HEK293 (cell line): ENCODE data around the gene SFR1.
A peak's percentile ranks its signal among the peaks of the same experiment; 100 is the strongest.

Experiments used
- GLI4 ChIP-seq: fragments of 450-650 bp; formaldehyde crosslinking; IDR thresholded peaks from 2 replicates; pipeline ENCODE4 v1.5.1; 2016; ENCODE audit warnings: missing biosample characterization, missing genetic modification characterization
- GLIS2 ChIP-seq: fragments of 450-650 bp; formaldehyde crosslinking; IDR thresholded peaks from 2 replicates; pipeline ENCODE4 v1.5.1; 2016; ENCODE audit warnings: missing biosample characterization, missing genetic modification characterization
- IKZF3 ChIP-seq: fragments of 450-650 bp; IDR thresholded peaks from 2 replicates; pipeline ENCODE4 v1.5.0; 2018; ENCODE audit warnings: missing biosample characterization, mild to moderate bottlenecking, missing genetic modification characterization, moderate library complexity
- KLF16 ChIP-seq: fragments of 450-650 bp; formaldehyde crosslinking; IDR thresholded peaks from 2 replicates; pipeline ENCODE4 v1.5.1; 2017; ENCODE audit warnings: missing biosample characterization, missing genetic modification characterization
- KLF8 ChIP-seq: fragments of 450-650 bp; formaldehyde crosslinking; IDR thresholded peaks from 2 replicates; pipeline ENCODE4 v1.5.1; 2016; ENCODE audit warnings: missing biosample characterization, missing genetic modification characterization
- KLF9 ChIP-seq: fragments of 450-650 bp; formaldehyde crosslinking; IDR thresholded peaks from 2 replicates; pipeline ENCODE4 v1.5.1; 2016; ENCODE audit warnings: missing biosample characterization, missing genetic modification characterization, low read depth
- MZF1 ChIP-seq: fragments of 450-650 bp; formaldehyde crosslinking; IDR thresholded peaks from 2 replicates; pipeline ENCODE4 v1.5.1; 2017; ENCODE audit warnings: missing biosample characterization, missing genetic modification characterization, borderline replicate concordance
- SP3 ChIP-seq: fragments of 450-650 bp; formaldehyde crosslinking; IDR thresholded peaks from 2 replicates; pipeline ENCODE4 v1.5.1; 2016; ENCODE audit warnings: missing biosample characterization, missing genetic modification characterization
- YY1 ChIP-seq: fragments of 450-650 bp; formaldehyde crosslinking; IDR thresholded peaks from 2 replicates; pipeline ENCODE4 v1.5.1; 2018; ENCODE audit warnings: missing biosample characterization, missing genetic modification characterization
- ZBTB7A ChIP-seq: fragments of 450-650 bp; formaldehyde crosslinking; IDR thresholded peaks from 2 replicates; pipeline ENCODE4 v1.5.1; 2016; ENCODE audit warnings: low read depth, missing biosample characterization, missing genetic modification characterization
- ZFP3 ChIP-seq: fragments of 450-650 bp; formaldehyde crosslinking; IDR thresholded peaks from 2 replicates; pipeline ENCODE4 v1.5.1; 2016; ENCODE audit warnings: low read depth, missing biosample characterization, missing genetic modification characterization
- ZNF184 ChIP-seq: fragments of 450-650 bp; IDR thresholded peaks from 2 replicates; pipeline ENCODE4 v1.5.1; 2018; ENCODE audit warnings: missing biosample characterization, mild to moderate bottlenecking, missing genetic modification characterization
- ZNF202 ChIP-seq: fragments of 450-650 bp; formaldehyde crosslinking; IDR thresholded peaks from 2 replicates; pipeline ENCODE4 v1.5.1; 2016; ENCODE audit warnings: missing biosample characterization, missing genetic modification characterization, borderline replicate concordance
- ZNF311 ChIP-seq: fragments of 450-650 bp; formaldehyde crosslinking; IDR thresholded peaks from 2 replicates; pipeline ENCODE4 v1.5.1; 2017; ENCODE audit warnings: missing biosample characterization, missing genetic modification characterization, borderline replicate concordance
- ZNF426 ChIP-seq: fragments of 450-650 bp; formaldehyde crosslinking; IDR thresholded peaks from 2 replicates; pipeline ENCODE4 v1.5.1; 2017; ENCODE audit warnings: missing biosample characterization, missing genetic modification characterization, mild to moderate bottlenecking, inconsistent platforms, moderate library complexity
- ZNF433 ChIP-seq: fragments of 450-650 bp; formaldehyde crosslinking; IDR thresholded peaks from 2 replicates; pipeline ENCODE4 v1.5.1; 2016; ENCODE audit warnings: missing biosample characterization, missing genetic modification characterization, low read depth
- ZNF48 ChIP-seq: fragments of 450-650 bp; formaldehyde crosslinking; IDR thresholded peaks from 2 replicates; pipeline ENCODE4 v1.5.1; 2016; ENCODE audit warnings: missing biosample characterization, missing genetic modification characterization
- ZNF561 ChIP-seq: fragments of 450-650 bp; IDR thresholded peaks from 2 replicates; pipeline ENCODE4 v1.5.1; 2018; ENCODE audit warnings: missing biosample characterization, missing genetic modification characterization, borderline replicate concordance
- ZNF660 ChIP-seq: fragments of 450-650 bp; IDR thresholded peaks from 2 replicates; pipeline ENCODE4 v1.5.1; 2018; ENCODE audit warnings: missing biosample characterization, mild to moderate bottlenecking, missing genetic modification characterization
- ZNF776 ChIP-seq: fragments of 450-650 bp; formaldehyde crosslinking; IDR thresholded peaks from 2 replicates; pipeline ENCODE4 v1.5.0; 2017; ENCODE audit warnings: missing biosample characterization, missing genetic modification characterization, borderline replicate concordance
- TF ChIP-seq, protein P1 (sequence below): fragments of 450-650 bp; formaldehyde crosslinking; conservative IDR thresholded peaks from 2 replicates; pipeline ENCODE4 v1.5.1; 2016; ENCODE audit warnings: low read depth, missing biosample characterization, missing genetic modification characterization
- TF ChIP-seq, protein P2 (sequence below): fragments of 450-650 bp; formaldehyde crosslinking; IDR thresholded peaks from 2 replicates; pipeline ENCODE4 v1.5.1; 2017; ENCODE audit warnings: missing biosample characterization, mild to moderate bottlenecking, missing genetic modification characterization, moderate library complexity
- TF ChIP-seq, protein P3 (sequence below): fragments of 450-650 bp; formaldehyde crosslinking; IDR thresholded peaks from 2 replicates; pipeline ENCODE4 v1.5.1; 2016; ENCODE audit warnings: missing biosample characterization, missing genetic modification characterization

SFR1 gene

DNA sequence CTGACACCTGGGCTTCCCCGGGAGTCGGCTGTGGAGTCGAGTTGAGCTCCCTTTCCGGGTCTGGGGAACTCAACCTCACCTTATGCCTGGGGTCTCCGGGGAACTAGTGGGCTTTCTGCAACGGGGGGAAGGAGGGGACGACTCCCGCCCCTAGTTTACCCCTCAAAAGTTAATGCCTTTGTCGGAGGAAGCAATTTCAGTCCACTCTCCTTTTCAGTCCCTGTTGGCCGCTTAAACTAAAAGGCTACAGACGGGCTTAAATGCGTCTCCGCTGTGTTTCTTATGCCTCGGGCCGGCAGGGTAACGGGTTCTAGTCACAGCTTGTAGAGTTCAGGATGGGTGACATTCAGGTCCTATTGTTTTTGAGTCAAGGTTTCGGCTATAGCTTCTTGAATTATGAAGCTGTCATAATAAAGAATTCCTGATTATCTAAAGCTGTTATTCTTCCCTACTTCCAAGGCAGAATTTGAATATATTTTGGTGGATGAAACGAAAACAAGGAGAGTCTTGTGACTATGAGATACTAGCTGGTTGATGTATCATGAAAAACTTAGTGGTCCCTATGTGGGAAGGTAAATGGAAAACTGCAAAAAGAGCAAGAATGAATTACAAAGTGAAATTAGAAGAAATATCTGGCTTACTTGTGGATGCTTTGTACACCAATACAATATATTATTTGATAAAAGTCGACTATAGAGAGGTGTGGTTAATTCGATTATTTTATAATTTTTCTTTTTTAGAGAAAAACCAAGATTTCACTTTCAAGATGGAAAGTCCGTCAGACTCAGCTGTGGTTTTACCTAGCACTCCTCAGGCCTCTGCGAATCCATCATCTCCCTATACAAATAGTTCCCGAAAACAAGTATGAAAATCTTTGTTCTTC is 495 bp downstream of the SFR1 start (continued):
- TF ChIP-seq ZNF311 (no peak), ZNF660 (tag by site-specific recombination) (peak; percentile 70; the same call in 1 of the 2 replicates), MZF1 (peak; percentile 88), ZBTB7A (peak; percentile 84), ZNF48 (no peak), ZNF561 (peak; percentile 93), KLF16 (tag by site-specific recombination) (no peak; the same call in 1 of the 2 replicates), KLF8 (no peak), ZNF184 (tag by site-specific recombination) (0 out of 2 replicates have a peak, but pooled peaks have one; percentile 31), GLIS2 (peak; percentile 27; the same call in 1 of the 2 replicates), ZNF776 (tag by site-specific recombination) (no peak), GLI4 (tag by site-specific recombination) (no peak), ZNF202 (tag by site-specific recombination) (no peak), ZFP3 (no peak), SP3 (tag by site-specific recombination) (peak; percentile 12; the same call in 1 of the 2 replicates), KLF9 (tag by site-specific recombination) (0 out of 2 replicates have a peak, but pooled peaks have one; percentile 3), ZNF426 (tag by site-specific recombination) (no peak), IKZF3 (tag by site-specific recombination) (peak; percentile 70), ZNF433 (tag by site-specific recombination) (no peak), YY1 (tag by site-specific recombination) (peak; percentile 79)
- TF ChIP-seq, protein P1, sequence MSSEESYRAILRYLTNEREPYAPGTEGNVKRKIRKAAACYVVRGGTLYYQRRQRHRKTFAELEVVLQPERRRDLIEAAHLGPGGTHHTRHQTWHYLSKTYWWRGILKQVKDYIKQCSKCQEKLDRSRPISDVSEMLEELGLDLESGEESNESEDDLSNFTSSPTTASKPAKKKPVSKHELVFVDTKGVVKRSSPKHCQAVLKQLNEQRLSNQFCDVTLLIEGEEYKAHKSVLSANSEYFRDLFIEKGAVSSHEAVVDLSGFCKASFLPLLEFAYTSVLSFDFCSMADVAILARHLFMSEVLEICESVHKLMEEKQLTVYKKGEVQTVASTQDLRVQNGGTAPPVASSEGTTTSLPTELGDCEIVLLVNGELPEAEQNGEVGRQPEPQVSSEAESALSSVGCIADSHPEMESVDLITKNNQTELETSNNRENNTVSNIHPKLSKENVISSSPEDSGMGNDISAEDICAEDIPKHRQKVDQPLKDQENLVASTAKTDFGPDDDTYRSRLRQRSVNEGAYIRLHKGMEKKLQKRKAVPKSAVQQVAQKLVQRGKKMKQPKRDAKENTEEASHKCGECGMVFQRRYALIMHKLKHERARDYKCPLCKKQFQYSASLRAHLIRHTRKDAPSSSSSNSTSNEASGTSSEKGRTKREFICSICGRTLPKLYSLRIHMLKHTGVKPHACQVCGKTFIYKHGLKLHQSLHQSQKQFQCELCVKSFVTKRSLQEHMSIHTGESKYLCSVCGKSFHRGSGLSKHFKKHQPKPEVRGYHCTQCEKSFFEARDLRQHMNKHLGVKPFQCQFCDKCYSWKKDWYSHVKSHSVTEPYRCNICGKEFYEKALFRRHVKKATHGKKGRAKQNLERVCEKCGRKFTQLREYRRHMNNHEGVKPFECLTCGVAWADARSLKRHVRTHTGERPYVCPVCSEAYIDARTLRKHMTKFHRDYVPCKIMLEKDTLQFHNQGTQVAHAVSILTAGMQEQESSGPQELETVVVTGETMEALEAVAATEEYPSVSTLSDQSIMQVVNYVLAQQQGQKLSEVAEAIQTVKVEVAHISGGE (tag by site-specific recombination): peak; percentile 60
- TF ChIP-seq, protein P2, sequence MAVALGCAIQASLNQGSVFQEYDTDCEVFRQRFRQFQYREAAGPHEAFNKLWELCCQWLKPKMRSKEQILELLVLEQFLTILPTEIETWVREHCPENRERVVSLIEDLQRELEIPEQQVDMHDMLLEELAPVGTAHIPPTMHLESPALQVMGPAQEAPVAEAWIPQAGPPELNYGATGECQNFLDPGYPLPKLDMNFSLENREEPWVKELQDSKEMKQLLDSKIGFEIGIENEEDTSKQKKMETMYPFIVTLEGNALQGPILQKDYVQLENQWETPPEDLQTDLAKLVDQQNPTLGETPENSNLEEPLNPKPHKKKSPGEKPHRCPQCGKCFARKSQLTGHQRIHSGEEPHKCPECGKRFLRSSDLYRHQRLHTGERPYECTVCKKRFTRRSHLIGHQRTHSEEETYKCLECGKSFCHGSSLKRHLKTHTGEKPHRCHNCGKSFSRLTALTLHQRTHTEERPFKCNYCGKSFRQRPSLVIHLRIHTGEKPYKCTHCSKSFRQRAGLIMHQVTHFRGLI (tag by site-specific recombination): peak; percentile 79; the same call in 1 of the 2 replicates
- TF ChIP-seq, protein P3, sequence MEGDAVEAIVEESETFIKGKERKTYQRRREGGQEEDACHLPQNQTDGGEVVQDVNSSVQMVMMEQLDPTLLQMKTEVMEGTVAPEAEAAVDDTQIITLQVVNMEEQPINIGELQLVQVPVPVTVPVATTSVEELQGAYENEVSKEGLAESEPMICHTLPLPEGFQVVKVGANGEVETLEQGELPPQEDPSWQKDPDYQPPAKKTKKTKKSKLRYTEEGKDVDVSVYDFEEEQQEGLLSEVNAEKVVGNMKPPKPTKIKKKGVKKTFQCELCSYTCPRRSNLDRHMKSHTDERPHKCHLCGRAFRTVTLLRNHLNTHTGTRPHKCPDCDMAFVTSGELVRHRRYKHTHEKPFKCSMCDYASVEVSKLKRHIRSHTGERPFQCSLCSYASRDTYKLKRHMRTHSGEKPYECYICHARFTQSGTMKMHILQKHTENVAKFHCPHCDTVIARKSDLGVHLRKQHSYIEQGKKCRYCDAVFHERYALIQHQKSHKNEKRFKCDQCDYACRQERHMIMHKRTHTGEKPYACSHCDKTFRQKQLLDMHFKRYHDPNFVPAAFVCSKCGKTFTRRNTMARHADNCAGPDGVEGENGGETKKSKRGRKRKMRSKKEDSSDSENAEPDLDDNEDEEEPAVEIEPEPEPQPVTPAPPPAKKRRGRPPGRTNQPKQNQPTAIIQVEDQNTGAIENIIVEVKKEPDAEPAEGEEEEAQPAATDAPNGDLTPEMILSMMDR (tag by site-specific recombination): no peak
